IMR-90 (cell line): ENCODE measurements around the gene NRN1. TPM values are rescaled to one million over a fixed set of nuclear protein-coding genes. Genes with fewer than 3 reads are reported as not detected.
"Not testable (repeated sequence)": the region's sequence is repeated elsewhere in the genome, so short reads cannot be mapped to it uniquely, and the experiment has no call there.

ENCODE experiments used
- ATAC-seq: fragments of 200-7000 bp; cut with Tn5 transposase; 2 replicates; pipeline ENCODE4 v1.9.1; 2020; ENCODE audit warnings: low read depth, mild to moderate bottlenecking, moderate library complexity
- BruUV-seq: library from RNA; stranded (reverse); fragments of 400-500 nt; replicated peaks from 2 replicates; lab custom pipeline; 2021; lab: Mats Ljungman, UMichigan
- CTCF ChIA-PET: fragments of 300-600 bp; formaldehyde crosslinking; extraction: SDS; loops from one replicate; lab custom pipeline; 2021; ENCODE audit warnings: antibody characterized with exemption; lab: Yijun Ruan, JAX
- POLR2A ChIA-PET: fragments of 300-600 bp; sonication (Branson Sonifier 250); formaldehyde crosslinking; loops from one replicate; lab custom pipeline; 2022; ENCODE audit warnings: antibody characterized with exemption; ENCODE audit not compliant: unreplicated experiment; lab: Charles Lee
- DNase-seq: peaks from one replicate; pipeline ENCODE4 v3.0.0; 2013
- H2AFZ ChIP-seq: replicated peaks from 2 replicates; pipeline ENCODE3; 2013; ENCODE audit warnings: low read length, mild to moderate bottlenecking; ENCODE audit not compliant: poor library complexity
- H2AK5ac ChIP-seq: 2 replicates; pipeline ENCODE4 v1.6.1; 2013; ENCODE audit warnings: low read depth, low read length, inconsistent platforms
- H2AK9ac ChIP-seq: replicated peaks from 2 replicates; pipeline ENCODE3; 2013; ENCODE audit warnings: mild to moderate bottlenecking, low read depth, low read length, moderate library complexity; ENCODE audit not compliant: poor library complexity
- H2BK120ac ChIP-seq: 2 replicates; pipeline ENCODE4 v1.6.1; 2013; ENCODE audit warnings: low read depth, low read length, inconsistent platforms
- H2BK15ac ChIP-seq: 3 replicates; pipeline ENCODE4 v1.6.1; 2013; ENCODE audit warnings: low read depth, low read length, inconsistent platforms
- H2BK20ac ChIP-seq: 2 replicates; pipeline ENCODE4 v1.6.1; 2013; ENCODE audit warnings: low read depth, mild to moderate bottlenecking, inconsistent platforms, low read length, moderate library complexity
- H2BK5ac ChIP-seq: 2 replicates; pipeline ENCODE4 v1.6.1; 2013; ENCODE audit warnings: mild to moderate bottlenecking, low read depth, low read length, inconsistent platforms; ENCODE audit not compliant: poor library complexity, severe bottlenecking
- H3K14ac ChIP-seq: replicated peaks from 2 replicates; pipeline ENCODE4 v1.6.1; 2013; ENCODE audit warnings: low read depth, low read length, inconsistent platforms
- H3K18ac ChIP-seq: 2 replicates; pipeline ENCODE4 v1.6.1; 2013; ENCODE audit warnings: low read depth, low read length, control low read depth
- H3K23ac ChIP-seq: 2 replicates; pipeline ENCODE4 v1.6.1; 2013; ENCODE audit warnings: low read depth, low read length, inconsistent platforms
- H3K27ac ChIP-seq: 2 replicates; pipeline ENCODE4 v1.5.1; 2013; ENCODE audit warnings: mild to moderate bottlenecking, control low read depth, low read length; ENCODE audit not compliant: insufficient read depth
- H3K27me3 ChIP-seq: 2 replicates; pipeline ENCODE4 v1.6.1; 2013; ENCODE audit warnings: low read length; ENCODE audit not compliant: control insufficient read depth, insufficient read depth
- H3K36me3 ChIP-seq: 2 replicates; pipeline ENCODE4 v1.6.1; 2013; ENCODE audit warnings: low read length, mixed read lengths; ENCODE audit not compliant: control insufficient read depth, insufficient read depth
- H3K4ac ChIP-seq: 2 replicates; pipeline ENCODE4 v1.6.1; 2013; ENCODE audit warnings: low read depth, low read length, inconsistent platforms
- H3K4me1 ChIP-seq: 2 replicates; pipeline ENCODE4 v1.6.1; 2013; ENCODE audit warnings: low read length, mixed read lengths; ENCODE audit not compliant: control insufficient read depth, insufficient read depth
- H3K4me2 ChIP-seq: 2 replicates; pipeline ENCODE4 v1.6.1; 2013; ENCODE audit warnings: low read depth, mild to moderate bottlenecking, control low read depth, low read length, moderate library complexity
- H3K4me3 ChIP-seq: 2 replicates; pipeline ENCODE4 v1.5.1; 2013; ENCODE audit warnings: low read depth, mild to moderate bottlenecking, control low read depth, low read length, moderate library complexity; ENCODE audit not compliant: insufficient read depth
- H3K56ac ChIP-seq: 2 replicates; pipeline ENCODE4 v1.6.1; 2013; ENCODE audit warnings: low read length, inconsistent platforms; ENCODE audit not compliant: insufficient read depth; ENCODE audit errors: extremely low read depth
- H3K79me1 ChIP-seq, 2 experiments: 2 replicates each; pipeline ENCODE4 v1.6.1; 2013; ENCODE audit warnings: low read length in 2 of 2, inconsistent platforms in 1 of 2, low read depth in 1 of 2
- H3K9ac ChIP-seq: 2 replicates; pipeline ENCODE4 v1.6.1; 2013; ENCODE audit warnings: low read depth, low read length, control low read depth
- H3K9me1 ChIP-seq: 2 replicates; pipeline ENCODE4 v1.6.1; 2013; ENCODE audit warnings: low read length, inconsistent platforms; ENCODE audit not compliant: insufficient read depth
- H3K9me3 ChIP-seq: 2 replicates; pipeline ENCODE4 v1.6.1; 2013; ENCODE audit warnings: low read length; ENCODE audit not compliant: control insufficient read depth, insufficient read depth
- H4K20me1 ChIP-seq: 2 replicates; pipeline ENCODE4 v1.6.1; 2013; ENCODE audit warnings: low read length, inconsistent platforms; ENCODE audit not compliant: insufficient read depth
- H4K5ac ChIP-seq: 2 replicates; pipeline ENCODE4 v1.6.1; 2013; ENCODE audit warnings: mild to moderate bottlenecking, low read depth, low read length, control low read depth
- H4K8ac ChIP-seq, 2 experiments: 2 replicates each; pipeline ENCODE4 v1.6.1; 2013; ENCODE audit warnings: low read depth in 2 of 2, low read length in 2 of 2, control low read depth in 1 of 2, inconsistent platforms in 1 of 2
- H4K91ac ChIP-seq: 2 replicates; pipeline ENCODE4 v1.6.1; 2013; ENCODE audit warnings: low read depth, low read length, inconsistent platforms; ENCODE audit not compliant: insufficient read depth
- WGBS, 2 experiments: methylation state at CpG; one replicate each; pipeline versions ENCODE4 v1.1.5 to v1.1.7; 2013; ENCODE audit warnings: missing lambda C conversion rate in 2 of 2; ENCODE audit not compliant: insufficient read length in 1 of 2; ENCODE audit errors: extremely low coverage in 2 of 2; 5-methylcytosine and 5-hydroxymethylcytosine counted together
- dilution Hi-C: fragments of 300-500 bp; cut with HindIII; formaldehyde crosslinking; loops from one replicate; pipeline ENCODE4 v1.14.3; 2018; ENCODE audit warnings: low sequenced_read_pairs; ENCODE audit not compliant: unreplicated experiment
- in situ Hi-C: fragments of 300-500 bp; cut with MboI; formaldehyde crosslinking; loops from 3 replicates; pipeline ENCODE4 v1.14.3; 2019; ENCODE audit warnings: low sequenced_read_pairs, inconsistent platforms, mixed read lengths
- intact Hi-C: fragments of 100-400 bp; cut with micrococcal nuclease; formaldehyde crosslinking; loops from 2 replicates; pipeline ENCODE4 v1.10.0; 2022
- polyA plus RNA-seq, 3 experiments: library from polyadenylated mRNA; depleted of rRNA; stranded (reverse); fragments of >200 nt; gene quantifications; 2 replicates each; pipeline ENCODE4 v1.2.3, GENCODE V29; 2012; ENCODE audit warnings: low replicate concordance in 1 of 3
- total RNA-seq: library from RNA; depleted of rRNA; stranded (reverse); fragments of >200 nt; gene quantifications from 2 replicates; pipeline ENCODE4 v1.2.3, GENCODE V29; 2012

NRN1 gene
- total and polyA plus RNA-seq, 2 of the 4 experiments (the other 2 are of a cell fraction) = not detected

- H3K9me3 ChIP-seq, in situ Hi-C loops, H2AFZ ChIP-seq, H2AK9ac ChIP-seq, H3K4me3 ChIP-seq, POLR2A ChIA-PET, H4K91ac ChIP-seq, H3K4me2 ChIP-seq, H3K9ac ChIP-seq, H2BK5ac ChIP-seq, intact Hi-C loops, H4K8ac ChIP-seq, BruUV-seq, H4K5ac ChIP-seq, H2BK15ac ChIP-seq, H2BK120ac ChIP-seq, H3K4ac ChIP-seq, H3K4me1 ChIP-seq, H3K14ac ChIP-seq, H3K23ac ChIP-seq, H2AK5ac ChIP-seq, H3K18ac ChIP-seq, dilution Hi-C loops, H4K20me1 ChIP-seq, ATAC-seq, H3K9me1 ChIP-seq, H3K79me1 ChIP-seq, H3K56ac ChIP-seq, H3K27ac ChIP-seq, DNase-seq, H3K27me3 ChIP-seq, H2BK20ac ChIP-seq, H3K36me3 ChIP-seq: not testable (repeated sequence)
- WGBS, 2 experiments = no CpG with 5 or more reads among the region's 3 CpGs
- CTCF ChIA-PET = interaction anchor here (0.6 kb wide), 1 partner anchor 8 kb away, joined by 4 read pairs; no protein-coding TSS in a partner anchor
These were observed 38.7 kb downstream of the NRN1 start for GRCh38 chr6:5968036-5968435.
